ENCODE measurements around the gene RASGEF1C. TPM values are rescaled to one million over a fixed set of nuclear protein-coding genes. Genes with fewer than 3 reads are reported as not detected.

RASGEF1C gene
- total and polyA plus RNA-seq, 4 donors: 0.09 to 0.10 TPM; not detected in 2

DNA sequence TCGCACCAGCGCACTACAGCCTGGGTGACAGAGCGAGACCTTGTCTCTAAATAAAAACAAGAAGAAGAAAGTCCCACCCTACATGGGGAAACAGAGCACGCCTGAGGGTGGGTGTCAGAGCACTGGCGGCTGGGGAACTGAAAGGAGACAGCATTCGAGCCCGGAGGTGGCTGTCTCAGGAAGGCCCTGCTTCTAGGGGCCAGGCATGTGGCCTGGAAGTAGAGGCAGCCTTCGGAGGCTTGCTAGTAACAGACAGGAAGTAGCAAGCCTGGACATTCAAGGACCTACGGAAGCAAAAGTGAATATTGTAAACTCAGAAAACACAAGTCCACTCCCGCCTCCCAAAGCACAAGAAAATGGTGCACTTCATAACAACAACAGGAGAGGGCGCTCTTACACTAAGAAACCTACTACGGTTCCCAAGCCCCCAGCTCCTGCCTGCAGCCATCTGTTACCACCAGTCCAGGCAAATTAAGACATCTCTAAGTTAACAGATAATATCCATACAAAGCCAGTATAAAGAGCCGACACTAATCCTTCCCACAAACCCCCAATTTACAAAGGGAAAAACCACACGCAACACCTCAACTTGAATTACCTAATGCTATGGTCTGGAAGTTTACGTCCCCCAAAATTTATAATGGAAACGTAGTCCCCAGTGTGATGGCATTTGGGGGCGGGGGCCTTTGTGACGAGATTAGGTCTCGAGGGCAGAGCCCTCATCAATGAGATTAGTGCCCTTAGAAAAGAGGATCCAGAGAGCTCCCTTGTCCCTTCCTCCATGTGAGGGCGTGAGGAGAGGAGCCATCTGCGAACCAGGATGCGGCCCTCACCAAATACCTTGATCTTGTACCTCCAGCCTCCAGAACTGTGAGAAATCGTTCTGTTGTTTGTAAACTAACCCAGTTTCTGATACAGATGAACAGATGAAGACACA, 7.7 kb downstream of the RASGEF1C start:
- WGBS: 70% methylated on average over 23 of the region's 23 CpGs
- DNase-seq (ENCODE audit: low spot score): no peak
- Histone ChIP-seq H3K4me1 (ENCODE audit: control insufficient read depth in 4 of 4, insufficient read depth in 4 of 4, low read length in 3 of 4) (no peaks in the 10 kb centered on the region), H3K27ac (ENCODE audit: low read depth in 1 of 2, low read length in 2 of 2) (no peak overlapping the region), H3K4me3 (ENCODE audit: low read depth in 1 of 3, low read length in 3 of 3) (no peak overlapping the region), H3K27me3 (ENCODE audit: control insufficient read depth in 4 of 4, insufficient read depth in 4 of 4, low read length in 3 of 4) (peaks cover 0 to 4% (median 0%) of the 10 kb centered on the region in 4 donors), H3K36me3 (ENCODE audit: control insufficient read depth in 4 of 4, insufficient read depth in 3 of 4, low read depth in 1 of 4, low read length in 3 of 4) (no peaks in the 10 kb centered on the region), H3K9ac (ENCODE audit: low read depth in 1 of 2, low read length in 2 of 2) (no peak overlapping the region), H3K9me3 (ENCODE audit: control insufficient read depth in 4 of 4, low read length in 3 of 4) (peaks cover 0 to 2% (median 0%) of the 10 kb centered on the region in 4 donors)
- TF ChIP-seq, protein P1, sequence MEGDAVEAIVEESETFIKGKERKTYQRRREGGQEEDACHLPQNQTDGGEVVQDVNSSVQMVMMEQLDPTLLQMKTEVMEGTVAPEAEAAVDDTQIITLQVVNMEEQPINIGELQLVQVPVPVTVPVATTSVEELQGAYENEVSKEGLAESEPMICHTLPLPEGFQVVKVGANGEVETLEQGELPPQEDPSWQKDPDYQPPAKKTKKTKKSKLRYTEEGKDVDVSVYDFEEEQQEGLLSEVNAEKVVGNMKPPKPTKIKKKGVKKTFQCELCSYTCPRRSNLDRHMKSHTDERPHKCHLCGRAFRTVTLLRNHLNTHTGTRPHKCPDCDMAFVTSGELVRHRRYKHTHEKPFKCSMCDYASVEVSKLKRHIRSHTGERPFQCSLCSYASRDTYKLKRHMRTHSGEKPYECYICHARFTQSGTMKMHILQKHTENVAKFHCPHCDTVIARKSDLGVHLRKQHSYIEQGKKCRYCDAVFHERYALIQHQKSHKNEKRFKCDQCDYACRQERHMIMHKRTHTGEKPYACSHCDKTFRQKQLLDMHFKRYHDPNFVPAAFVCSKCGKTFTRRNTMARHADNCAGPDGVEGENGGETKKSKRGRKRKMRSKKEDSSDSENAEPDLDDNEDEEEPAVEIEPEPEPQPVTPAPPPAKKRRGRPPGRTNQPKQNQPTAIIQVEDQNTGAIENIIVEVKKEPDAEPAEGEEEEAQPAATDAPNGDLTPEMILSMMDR (IDR thresholded peaks at IDR 0.05; ENCODE audit: low read depth, low read length, missing input control): peak; percentile 13
- TF ChIP-seq RAD21 (IDR thresholded peaks at IDR 0.05) (peak in 1 of 2 donors; percentile 35), NR2F2 (IDR thresholded peaks at IDR 0.05) (no peak)

DNA sequence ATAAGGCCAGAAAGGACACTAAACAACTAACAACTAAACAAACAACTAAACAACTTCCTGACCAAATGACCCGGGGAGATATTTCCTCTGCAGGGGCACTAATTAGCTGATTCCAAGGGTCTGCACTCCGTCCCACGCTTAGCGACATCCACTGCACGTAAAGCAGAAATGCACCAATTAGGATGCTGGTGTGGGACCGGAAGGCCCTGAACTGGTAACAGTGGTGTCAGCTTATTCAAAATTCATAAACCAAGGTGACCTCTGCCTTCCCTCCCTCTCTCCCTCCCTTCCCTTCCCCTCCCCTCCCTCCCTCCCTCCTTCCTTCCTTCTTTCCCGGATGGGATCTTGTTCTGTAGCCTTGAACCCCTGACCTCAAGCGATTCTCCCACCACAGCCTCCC, 9.6 kb downstream of the RASGEF1C start:
- 54% methylated on average over 8 of the region's 8 CpGs for WGBS
- no peak overlapping the region for H3K9ac ChIP-seq (ENCODE audit: low read depth in 1 of 2, low read length in 2 of 2)
- DNase-seq (ENCODE audit: low spot score): no peak
- peaks cover 0 to 4% (median 0%) of the 10 kb centered on the region in 4 donors for H3K27me3 ChIP-seq (ENCODE audit: control insufficient read depth in 4 of 4, insufficient read depth in 4 of 4, low read length in 3 of 4)
- H3K4me3 ChIP-seq (ENCODE audit: low read depth in 1 of 3, low read length in 3 of 3): no peak overlapping the region
- TF ChIP-seq FOXA1 (IDR thresholded peaks at IDR 0.05) (no peak), EGR1 (IDR thresholded peaks at IDR 0.05; ENCODE audit: low read depth in 2 of 2) (no peak)
- TF ChIP-seq, protein P2, sequence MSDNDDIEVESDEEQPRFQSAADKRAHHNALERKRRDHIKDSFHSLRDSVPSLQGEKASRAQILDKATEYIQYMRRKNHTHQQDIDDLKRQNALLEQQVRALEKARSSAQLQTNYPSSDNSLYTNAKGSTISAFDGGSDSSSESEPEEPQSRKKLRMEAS (IDR thresholded peaks at IDR 0.05): no peak
- no peak overlapping the region for H3K27ac ChIP-seq (ENCODE audit: low read depth in 1 of 2, low read length in 2 of 2)
- H3K36me3 ChIP-seq (ENCODE audit: control insufficient read depth in 4 of 4, insufficient read depth in 3 of 4, low read depth in 1 of 4, low read length in 3 of 4): no peaks in the 10 kb centered on the region
- peaks cover 0 to 4% (median 2%) of the 10 kb centered on the region in 4 donors for H3K9me3 ChIP-seq (ENCODE audit: control insufficient read depth in 4 of 4, low read length in 3 of 4)
- no peaks in the 10 kb centered on the region for H3K4me1 ChIP-seq (ENCODE audit: control insufficient read depth in 4 of 4, insufficient read depth in 4 of 4, low read length in 3 of 4)

DNA sequence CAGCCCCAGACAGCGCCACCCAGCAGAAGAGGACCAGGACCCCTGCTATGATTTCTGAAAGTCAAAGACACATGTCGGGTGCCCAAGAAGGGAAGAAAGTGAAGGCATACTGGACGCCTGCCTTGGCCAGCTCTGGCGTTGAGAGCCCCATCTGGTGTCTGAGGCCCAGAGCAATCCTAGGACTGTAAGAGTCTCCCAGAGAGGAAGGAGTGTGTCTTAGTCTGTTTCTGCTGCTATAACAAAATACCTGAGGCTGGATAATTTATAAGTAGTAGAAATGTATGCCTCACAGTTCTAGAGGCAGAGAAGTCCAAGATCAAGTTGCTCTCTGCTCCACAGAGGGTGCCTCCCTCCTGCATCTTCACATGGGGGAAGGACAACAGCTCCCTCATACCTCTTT, 10.8 kb downstream of the RASGEF1C start:
- no peak for TF ChIP-seq SP1 (IDR thresholded peaks at IDR 0.05)
- TF ChIP-seq, protein P1 (IDR thresholded peaks at IDR 0.05; ENCODE audit: low read depth, low read length, missing input control): no peak
- TF ChIP-seq HNF4A (conservative IDR thresholded peaks at IDR 0.05): no peak
- TF ChIP-seq JUND (IDR thresholded peaks at IDR 0.05): no peak
- TF ChIP-seq, protein P3, sequence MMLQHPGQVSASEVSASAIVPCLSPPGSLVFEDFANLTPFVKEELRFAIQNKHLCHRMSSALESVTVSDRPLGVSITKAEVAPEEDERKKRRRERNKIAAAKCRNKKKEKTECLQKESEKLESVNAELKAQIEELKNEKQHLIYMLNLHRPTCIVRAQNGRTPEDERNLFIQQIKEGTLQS (IDR thresholded peaks at IDR 0.05): no peak
- TF ChIP-seq RAD21 (IDR thresholded peaks at IDR 0.05): no peak
- no peak for TF ChIP-seq RXRA (IDR thresholded peaks at IDR 0.05)
- TF ChIP-seq EGR1 (IDR thresholded peaks at IDR 0.05; ENCODE audit: low read depth in 2 of 2): no peak
- TF ChIP-seq, protein P2 (IDR thresholded peaks at IDR 0.05): no peak
- TF ChIP-seq TAF1 (conservative IDR thresholded peaks at IDR 0.05): no peak
- no peak for TF ChIP-seq YY1 (IDR thresholded peaks at IDR 0.05)
- TF ChIP-seq FOXA2 (IDR thresholded peaks at IDR 0.05): no peak
- TF ChIP-seq, protein P4, sequence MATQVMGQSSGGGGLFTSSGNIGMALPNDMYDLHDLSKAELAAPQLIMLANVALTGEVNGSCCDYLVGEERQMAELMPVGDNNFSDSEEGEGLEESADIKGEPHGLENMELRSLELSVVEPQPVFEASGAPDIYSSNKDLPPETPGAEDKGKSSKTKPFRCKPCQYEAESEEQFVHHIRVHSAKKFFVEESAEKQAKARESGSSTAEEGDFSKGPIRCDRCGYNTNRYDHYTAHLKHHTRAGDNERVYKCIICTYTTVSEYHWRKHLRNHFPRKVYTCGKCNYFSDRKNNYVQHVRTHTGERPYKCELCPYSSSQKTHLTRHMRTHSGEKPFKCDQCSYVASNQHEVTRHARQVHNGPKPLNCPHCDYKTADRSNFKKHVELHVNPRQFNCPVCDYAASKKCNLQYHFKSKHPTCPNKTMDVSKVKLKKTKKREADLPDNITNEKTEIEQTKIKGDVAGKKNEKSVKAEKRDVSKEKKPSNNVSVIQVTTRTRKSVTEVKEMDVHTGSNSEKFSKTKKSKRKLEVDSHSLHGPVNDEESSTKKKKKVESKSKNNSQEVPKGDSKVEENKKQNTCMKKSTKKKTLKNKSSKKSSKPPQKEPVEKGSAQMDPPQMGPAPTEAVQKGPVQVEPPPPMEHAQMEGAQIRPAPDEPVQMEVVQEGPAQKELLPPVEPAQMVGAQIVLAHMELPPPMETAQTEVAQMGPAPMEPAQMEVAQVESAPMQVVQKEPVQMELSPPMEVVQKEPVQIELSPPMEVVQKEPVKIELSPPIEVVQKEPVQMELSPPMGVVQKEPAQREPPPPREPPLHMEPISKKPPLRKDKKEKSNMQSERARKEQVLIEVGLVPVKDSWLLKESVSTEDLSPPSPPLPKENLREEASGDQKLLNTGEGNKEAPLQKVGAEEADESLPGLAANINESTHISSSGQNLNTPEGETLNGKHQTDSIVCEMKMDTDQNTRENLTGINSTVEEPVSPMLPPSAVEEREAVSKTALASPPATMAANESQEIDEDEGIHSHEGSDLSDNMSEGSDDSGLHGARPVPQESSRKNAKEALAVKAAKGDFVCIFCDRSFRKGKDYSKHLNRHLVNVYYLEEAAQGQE (IDR thresholded peaks at IDR 0.05): no peak
- Histone ChIP-seq H3K9me3 (ENCODE audit: control insufficient read depth in 4 of 4, low read length in 3 of 4) (peaks cover 0 to 5% (median 2%) of the 10 kb centered on the region in 4 donors), H3K27me3 (ENCODE audit: control insufficient read depth in 4 of 4, insufficient read depth in 4 of 4, low read length in 3 of 4) (peaks cover 0 to 4% (median 0%) of the 10 kb centered on the region in 4 donors), H3K4me3 (ENCODE audit: low read depth in 1 of 3, low read length in 3 of 3) (no peak overlapping the region), H3K27ac (ENCODE audit: low read depth in 1 of 2, low read length in 2 of 2) (no peak overlapping the region), H3K36me3 (ENCODE audit: control insufficient read depth in 4 of 4, insufficient read depth in 3 of 4, low read depth in 1 of 4, low read length in 3 of 4) (no peaks in the 10 kb centered on the region), H3K4me1 (ENCODE audit: control insufficient read depth in 4 of 4, insufficient read depth in 4 of 4, low read length in 3 of 4) (no peaks in the 10 kb centered on the region), H3K9ac (ENCODE audit: low read depth in 1 of 2, low read length in 2 of 2) (no peak overlapping the region)
- WGBS: 95% methylated on average over 4 of the region's 4 CpGs
- DNase-seq (ENCODE audit: low spot score): no peak

Data from liver (tissue), 9 donors.